H9 (cell line): ENCODE results near the gene INVS. TPM values are rescaled to one million over a fixed set of nuclear protein-coding genes. Genes with fewer than 3 reads are reported as not detected.

Source experiments
- DNase-seq: peaks from one replicate; pipeline ENCODE4 v3.0.0-alpha.2; 2017
- H2AFZ ChIP-seq: one replicate; pipeline ENCODE4 v1.6.1; 2013; ENCODE audit warnings: mild to moderate bottlenecking, low read length, control low read depth, moderate library complexity
- H2AK5ac ChIP-seq: 2 replicates; pipeline ENCODE4 v1.6.1; 2013; ENCODE audit warnings: low read length, control low read depth, mixed read lengths; ENCODE audit not compliant: insufficient read length
- H2BK120ac ChIP-seq: one replicate; pipeline ENCODE4 v1.6.1; 2013; ENCODE audit warnings: low read depth, mild to moderate bottlenecking, low read length, control low read depth, inconsistent platforms; ENCODE audit not compliant: poor library complexity, severe bottlenecking
- H2BK12ac ChIP-seq: 2 replicates; pipeline ENCODE4 v1.6.1; 2013; ENCODE audit warnings: low read length, control low read depth, mixed read lengths, low read depth; ENCODE audit not compliant: insufficient read length
- H2BK15ac ChIP-seq: 2 replicates; pipeline ENCODE4 v1.6.1; 2013; ENCODE audit warnings: low read depth, low read length, control low read depth
- H2BK20ac ChIP-seq: one replicate; pipeline ENCODE4 v1.6.1; 2013; ENCODE audit warnings: low read depth, mild to moderate bottlenecking, low read length, control low read depth, inconsistent platforms; ENCODE audit not compliant: poor library complexity, severe bottlenecking
- H2BK5ac ChIP-seq: 2 replicates; pipeline ENCODE4 v1.6.1; 2013; ENCODE audit warnings: low read length, control low read depth, mixed read lengths; ENCODE audit not compliant: insufficient read length
- H3K14ac ChIP-seq: 2 replicates; pipeline ENCODE4 v1.6.1; 2013; ENCODE audit warnings: low read length, control low read depth; ENCODE audit not compliant: insufficient read depth
- H3K18ac ChIP-seq: 2 replicates; pipeline ENCODE4 v1.6.1; 2013; ENCODE audit warnings: low read depth, mild to moderate bottlenecking, mixed read lengths, low read length, control low read depth; ENCODE audit not compliant: insufficient read length
- H3K23ac ChIP-seq: 2 replicates; pipeline ENCODE4 v1.6.1; 2013; ENCODE audit warnings: low read length, control low read depth, mixed read lengths, low read depth; ENCODE audit not compliant: insufficient read length
- H3K23me2 ChIP-seq: 2 replicates; pipeline ENCODE4 v1.6.1; 2013; ENCODE audit warnings: low read depth, mild to moderate bottlenecking, mixed read lengths, low read length, control low read depth; ENCODE audit not compliant: insufficient read length, poor library complexity, severe bottlenecking
- H3K27ac ChIP-seq: 2 replicates; pipeline ENCODE4 v1.5.1; 2013; ENCODE audit warnings: low read length, control low read depth, mixed read lengths, low read depth; ENCODE audit not compliant: insufficient read length
- H3K27me3 ChIP-seq: 2 replicates; pipeline ENCODE4 v1.6.1; 2013; ENCODE audit warnings: low read length, control low read depth, inconsistent platforms; ENCODE audit not compliant: insufficient read depth
- H3K4ac ChIP-seq: 2 replicates; pipeline ENCODE4 v1.6.1; 2013; ENCODE audit warnings: low read depth, mild to moderate bottlenecking, control low read depth, inconsistent platforms, low read length, moderate library complexity
- H3K4me1 ChIP-seq: 2 replicates; pipeline ENCODE4 v1.6.1; 2013; ENCODE audit warnings: low read length, control low read depth, inconsistent platforms; ENCODE audit not compliant: insufficient read depth
- H3K4me2 ChIP-seq: 2 replicates; pipeline ENCODE4 v1.6.1; 2013; ENCODE audit warnings: low read length, control low read depth, mixed read lengths; ENCODE audit not compliant: insufficient read length, insufficient read depth
- H3K56ac ChIP-seq: 2 replicates; pipeline ENCODE4 v1.6.1; 2013; ENCODE audit warnings: low read depth, mild to moderate bottlenecking, mixed read lengths, low read length, control low read depth; ENCODE audit not compliant: insufficient read length
- H3K79me1 ChIP-seq: 2 replicates; pipeline ENCODE4 v1.6.1; 2013; ENCODE audit warnings: low read depth, mild to moderate bottlenecking, moderate library complexity, low read length, control low read depth, inconsistent platforms; ENCODE audit not compliant: insufficient read depth, poor library complexity, severe bottlenecking
- H3K79me2 ChIP-seq: 2 replicates; pipeline ENCODE4 v1.6.1; 2013; ENCODE audit warnings: low read length, control low read depth, inconsistent platforms; ENCODE audit not compliant: insufficient read depth
- H3K9ac ChIP-seq: 2 replicates; pipeline ENCODE4 v1.6.1; 2013; ENCODE audit warnings: low read length, control low read depth, mixed read lengths; ENCODE audit not compliant: insufficient read length; ENCODE audit errors: extremely low read depth
- H3K9me3 ChIP-seq: one replicate; pipeline ENCODE4 v1.6.1; 2013; ENCODE audit warnings: low read depth, low read length, inconsistent platforms; ENCODE audit not compliant: control insufficient read depth
- H3T11ph ChIP-seq: one replicate; pipeline ENCODE4 v1.6.1; 2013; ENCODE audit warnings: mild to moderate bottlenecking, low read length, control low read depth, inconsistent platforms
- H4K20me1 ChIP-seq: one replicate; pipeline ENCODE4 v1.6.1; 2013; ENCODE audit not compliant: control insufficient read depth, insufficient read length, insufficient read depth
- H4K5ac ChIP-seq: 2 replicates; pipeline ENCODE4 v1.6.1; 2013; ENCODE audit warnings: low read depth, mild to moderate bottlenecking, mixed read lengths, low read length, control low read depth; ENCODE audit not compliant: insufficient read length
- H4K8ac ChIP-seq: replicated peaks from 2 replicates; pipeline ENCODE4 v1.6.1; 2013; ENCODE audit warnings: low read length, control low read depth, mixed read lengths, low read depth; ENCODE audit not compliant: insufficient read length
- H4K91ac ChIP-seq: 2 replicates; pipeline ENCODE4 v1.6.1; 2013; ENCODE audit warnings: low read depth, mild to moderate bottlenecking, moderate library complexity, mixed read lengths, low read length, control low read depth; ENCODE audit not compliant: insufficient read length
- H3K27ac Mint-ChIP-seq, 3 experiments: 2 replicates in 2 of 3; 3 replicates in 1 of 3; pipeline ENCODE4 v1.8.0; 2020 to 2021; ENCODE audit warnings: mixed read lengths in 3 of 3, mild to moderate bottlenecking in 1 of 3, moderate library complexity in 1 of 3
- H3K27me3 Mint-ChIP-seq: 2 replicates; pipeline ENCODE4 v1.8.0; 2021; ENCODE audit warnings: low read depth, mild to moderate bottlenecking, moderate library complexity, mixed read lengths
- H3K36me3 Mint-ChIP-seq, 3 experiments: 2 replicates in 2 of 3; 3 replicates in 1 of 3; pipeline ENCODE4 v1.8.0; 2020 to 2021; ENCODE audit warnings: low read depth in 3 of 3, mixed read lengths in 3 of 3; ENCODE audit not compliant: insufficient read depth in 1 of 3
- H3K4me1 Mint-ChIP-seq, 2 experiments: 2 replicates each; pipeline ENCODE4 v1.8.0; 2020; ENCODE audit warnings: mixed read lengths in 2 of 2
- H3K4me3 Mint-ChIP-seq, 2 experiments: 2 replicates in 1 of 2; 3 replicates in 1 of 2; pipeline ENCODE4 v1.8.0; 2020 to 2021; ENCODE audit warnings: mild to moderate bottlenecking in 2 of 2, mixed read lengths in 2 of 2, moderate library complexity in 1 of 2
- H3K9me3 Mint-ChIP-seq, 2 experiments: 2 replicates in 1 of 2; 3 replicates in 1 of 2; pipeline ENCODE4 v1.8.0; 2020; ENCODE audit warnings: mild to moderate bottlenecking in 2 of 2, mixed read lengths in 2 of 2, moderate library complexity in 1 of 2
- CTCF ChIP-seq: fragments of 200-600 bp; sonication (generic); conservative IDR thresholded peaks from 3 replicates; pipeline ENCODE4 v1.8.0; 2021; ENCODE audit warnings: antibody characterized with exemption, mild to moderate bottlenecking
- WGBS: extraction: QIAGEN DNeasy Blood & Tissue Kit; methylation state at CpG from one replicate; pipeline ENCODE4 v1.1.7; 2013; ENCODE audit warnings: missing lambda C conversion rate, low lambda C conversion rate, mixed read lengths; ENCODE audit not compliant: insufficient read length; ENCODE audit errors: extremely low coverage; 5-methylcytosine and 5-hydroxymethylcytosine counted together
- total RNA-seq: library from RNA; stranded (reverse); gene quantifications from 2 replicates; pipeline ENCODE4 v1.2.1, GENCODE V29; 2021

INVS gene
- total RNA-seq, 1 experiment from 2014 or later: 7.5 TPM

- H2BK20ac ChIP-seq: no peak overlapping the region
- no peak overlapping the region for H2BK120ac ChIP-seq
- no peaks in the 10 kb centered on the region for H3K79me1 ChIP-seq
- H3K14ac ChIP-seq: no peak overlapping the region
- no peak for TF ChIP-seq CTCF
- no peak overlapping the region for H3K23ac ChIP-seq
- H3K79me2 ChIP-seq: no peaks in the 10 kb centered on the region
- H4K5ac ChIP-seq: no peak overlapping the region
- H3T11ph ChIP-seq: no peak overlapping the region
- Mint-ChIP-seq H3K9me3 (no peaks in the 10 kb centered on the region), H3K27me3 (no peaks in the 10 kb centered on the region), H3K27ac (peak overlapping the region in 1 of 3 experiments; percentile 4; a peak in 1 of 7 replicates), H3K4me3 (no peak overlapping the region), H3K36me3 (peaks cover 0 to 6% (median 0%) of the 10 kb centered on the region in 3 experiments; a peak in 2 of 7 replicates), H3K4me1 (peaks cover 0 to 3% of the 10 kb centered on the region in 2 experiments; a peak in 1 of 4 replicates)
- no peaks in the 10 kb centered on the region for H3K23me2 ChIP-seq
- H3K9ac ChIP-seq: no peak overlapping the region
- no peaks in the 10 kb centered on the region for H3K9me3 ChIP-seq
- H2BK15ac ChIP-seq: no peak overlapping the region
- no peak overlapping the region for H2BK5ac ChIP-seq
- no peak overlapping the region for H3K4me2 ChIP-seq
- H2BK12ac ChIP-seq: no peak overlapping the region
- H2AK5ac ChIP-seq: no peak overlapping the region
- H3K4me1 ChIP-seq: no peaks in the 10 kb centered on the region
- no peak overlapping the region for H3K4ac ChIP-seq
- H3K56ac ChIP-seq: no peak overlapping the region
- H3K27ac ChIP-seq: no peak overlapping the region
- H4K20me1 ChIP-seq: no peaks in the 10 kb centered on the region
- H3K18ac ChIP-seq: no peak overlapping the region
- no peak for DNase-seq
- H2AFZ ChIP-seq: no peak overlapping the region
- no peaks in the 10 kb centered on the region for H3K27me3 ChIP-seq
- no peak overlapping the region for H4K8ac ChIP-seq
- no peak overlapping the region for H4K91ac ChIP-seq
- WGBS: no CpG with 5 or more reads among the region's 2 CpGs
Observed at GRCh38 chr9:100056561-100056960, 42.5 kb upstream of the INVS start.
